SKM-1 (cell line): ENCODE data around the gene SLX1B.
"Not testable (repeated sequence)": the region's sequence is repeated elsewhere in the genome, so short reads cannot be mapped to it uniquely, and the experiment has no call there.

Experiments
- DNase-seq: peaks from one replicate; lab custom pipeline; 2025; ENCODE audit not compliant: unreplicated experiment; lab: John Stamatoyannopoulos, UW

SLX1B gene

DNA sequence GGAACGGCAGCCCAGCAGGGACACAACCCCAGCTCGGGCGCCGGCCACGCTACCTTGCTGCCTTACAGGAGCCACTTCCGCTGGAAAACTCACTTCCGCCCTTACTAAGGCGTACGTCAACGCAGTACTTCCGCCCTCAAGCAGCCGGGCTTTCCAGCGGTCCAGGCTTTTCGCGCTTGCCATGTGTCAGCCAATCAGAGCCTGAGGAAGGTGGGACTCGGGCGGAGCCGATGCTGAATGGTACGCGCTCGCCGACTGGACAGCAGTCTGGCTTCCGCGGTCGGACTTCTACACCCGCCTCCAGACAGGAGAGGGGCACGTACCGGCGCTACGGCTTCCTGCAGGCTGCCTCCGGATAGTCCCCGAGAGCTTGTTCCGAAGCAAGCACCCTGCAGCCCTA is at the start of gene SLX1B, which contains the start of gene BOLA2:
TSS of gene SLX1B (plus strand) at position 265 of the 400 bp plus-strand sequence.
TSS of gene BOLA2 (minus strand) at position 83 of the 400 bp plus-strand sequence. CDS start 98 bp downstream, outside the sequence.
- DNase-seq: not testable (repeated sequence)

DNA sequence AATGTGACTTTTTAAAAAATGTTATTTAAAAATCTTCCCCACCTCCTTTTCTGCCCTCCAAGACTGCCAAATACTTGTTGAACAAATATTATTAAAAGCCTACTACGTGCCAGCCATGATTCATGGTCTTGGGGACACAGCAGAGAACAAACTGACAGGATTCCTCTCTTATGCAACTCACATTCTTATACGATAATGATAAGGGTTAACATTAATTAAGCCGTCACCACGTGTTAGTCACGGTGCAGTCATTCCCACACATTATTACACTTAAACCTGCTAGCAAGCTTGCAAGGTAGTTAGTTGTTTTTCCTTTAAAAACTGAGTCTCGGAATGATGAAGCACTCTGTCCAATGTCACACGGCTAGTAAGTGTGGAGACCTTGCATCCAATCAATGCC is 49.1 kb upstream of the SLX1B start:
- DNase-seq: not testable (repeated sequence)

DNA sequence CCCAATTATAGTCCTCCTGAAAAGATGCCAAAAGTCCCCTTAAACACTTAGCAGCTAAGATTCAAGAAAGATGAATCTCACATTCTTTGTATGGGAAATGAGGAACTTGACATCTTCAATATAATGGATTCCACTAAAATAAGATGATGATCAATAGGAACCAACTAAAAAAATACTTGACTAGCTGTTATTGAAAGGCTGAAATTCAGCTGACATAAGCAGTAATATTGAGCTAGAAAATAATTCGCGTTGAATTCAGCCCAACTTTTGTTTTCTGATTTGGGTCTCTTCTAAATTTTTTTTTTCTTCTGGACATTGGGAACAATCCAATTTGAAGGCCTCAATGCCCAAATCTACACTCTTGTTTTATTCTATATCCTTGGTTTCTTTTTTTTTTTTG is 30.7 kb upstream of the SLX1B start:
- DNase-seq: not testable (repeated sequence)

DNA sequence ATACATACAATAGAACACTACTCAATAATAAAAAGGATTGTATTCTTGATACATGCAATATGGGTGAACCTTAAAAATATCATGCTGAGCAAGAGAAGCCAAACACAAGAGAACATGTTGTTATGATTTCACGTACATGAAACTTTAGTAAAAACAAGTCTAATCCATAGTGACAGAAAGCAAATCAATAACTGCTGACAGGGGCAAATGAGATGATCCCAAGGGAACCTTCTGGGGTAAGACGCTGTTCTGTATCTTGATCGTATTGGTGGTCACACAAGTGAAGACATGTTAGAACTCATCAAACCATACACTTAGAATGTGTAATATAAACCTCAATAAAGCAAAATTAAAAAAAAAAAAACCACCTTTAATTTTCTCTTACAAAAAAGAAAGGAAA is 28.9 kb upstream of the SLX1B start:
- not testable (repeated sequence) for DNase-seq

DNA sequence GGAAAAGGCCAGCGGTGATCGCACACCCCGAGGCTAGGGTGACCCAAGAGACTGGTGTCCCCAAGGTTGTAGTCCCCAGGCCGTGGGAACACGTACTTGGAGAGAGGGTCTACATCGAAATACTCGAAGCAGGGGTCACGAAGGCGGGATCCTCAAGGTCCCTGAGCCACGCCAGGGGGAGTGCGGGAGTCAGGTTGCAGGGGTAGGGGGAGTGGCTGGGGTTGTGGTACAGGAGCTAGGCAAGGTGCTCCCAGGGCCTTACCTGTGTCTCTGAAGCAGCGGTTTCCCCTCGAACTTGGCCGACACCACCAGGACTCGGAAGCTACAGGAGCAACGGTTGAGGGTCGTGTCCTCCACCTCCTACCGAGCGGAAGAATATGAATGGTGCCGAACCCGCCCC is 579 bp upstream of the SLX1B start:
- DNase-seq: not testable (repeated sequence)

DNA sequence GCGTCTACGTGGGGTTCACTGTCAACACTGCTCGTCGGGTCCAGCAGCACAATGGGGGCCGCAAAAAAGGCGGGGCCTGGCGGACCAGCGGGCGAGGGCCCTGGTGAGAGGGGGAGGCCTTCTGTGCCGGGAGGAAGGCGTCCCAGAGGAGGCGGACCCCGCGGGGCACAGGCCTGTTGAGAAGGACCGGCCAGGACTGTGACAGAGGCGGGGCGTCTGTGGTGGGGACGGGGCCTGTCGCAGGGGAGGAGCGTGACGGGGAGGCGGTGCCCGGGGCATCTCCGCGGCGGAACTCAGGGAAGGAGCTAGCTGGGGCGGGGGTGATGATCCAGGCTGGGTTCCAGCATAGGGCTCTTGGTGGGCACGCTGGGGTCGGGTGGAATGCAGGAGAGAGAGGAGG is 495 bp downstream of the SLX1B start:
- DNase-seq: not testable (repeated sequence)

DNA sequence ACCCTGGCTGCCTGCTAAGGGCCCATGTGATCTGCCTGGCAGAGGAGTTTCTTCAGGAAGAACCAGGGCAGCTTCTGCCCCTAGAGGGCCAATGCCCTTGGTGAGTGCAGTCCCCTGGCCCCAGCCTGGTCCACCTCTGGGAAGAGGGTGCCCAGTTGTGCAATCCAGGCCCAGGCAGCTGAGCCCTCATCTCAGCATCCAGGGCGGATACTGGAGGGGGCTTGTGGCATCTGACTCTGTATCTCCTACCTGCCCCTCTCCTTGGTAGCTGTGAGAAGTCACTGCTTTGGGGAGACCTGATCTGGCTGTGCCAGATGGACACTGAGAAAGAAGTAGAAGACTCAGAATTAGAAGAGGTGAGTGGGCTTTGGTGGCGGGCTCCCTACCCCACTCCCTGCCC is 3.3 kb downstream of the SLX1B start:
- DNase-seq: not testable (repeated sequence)

DNA sequence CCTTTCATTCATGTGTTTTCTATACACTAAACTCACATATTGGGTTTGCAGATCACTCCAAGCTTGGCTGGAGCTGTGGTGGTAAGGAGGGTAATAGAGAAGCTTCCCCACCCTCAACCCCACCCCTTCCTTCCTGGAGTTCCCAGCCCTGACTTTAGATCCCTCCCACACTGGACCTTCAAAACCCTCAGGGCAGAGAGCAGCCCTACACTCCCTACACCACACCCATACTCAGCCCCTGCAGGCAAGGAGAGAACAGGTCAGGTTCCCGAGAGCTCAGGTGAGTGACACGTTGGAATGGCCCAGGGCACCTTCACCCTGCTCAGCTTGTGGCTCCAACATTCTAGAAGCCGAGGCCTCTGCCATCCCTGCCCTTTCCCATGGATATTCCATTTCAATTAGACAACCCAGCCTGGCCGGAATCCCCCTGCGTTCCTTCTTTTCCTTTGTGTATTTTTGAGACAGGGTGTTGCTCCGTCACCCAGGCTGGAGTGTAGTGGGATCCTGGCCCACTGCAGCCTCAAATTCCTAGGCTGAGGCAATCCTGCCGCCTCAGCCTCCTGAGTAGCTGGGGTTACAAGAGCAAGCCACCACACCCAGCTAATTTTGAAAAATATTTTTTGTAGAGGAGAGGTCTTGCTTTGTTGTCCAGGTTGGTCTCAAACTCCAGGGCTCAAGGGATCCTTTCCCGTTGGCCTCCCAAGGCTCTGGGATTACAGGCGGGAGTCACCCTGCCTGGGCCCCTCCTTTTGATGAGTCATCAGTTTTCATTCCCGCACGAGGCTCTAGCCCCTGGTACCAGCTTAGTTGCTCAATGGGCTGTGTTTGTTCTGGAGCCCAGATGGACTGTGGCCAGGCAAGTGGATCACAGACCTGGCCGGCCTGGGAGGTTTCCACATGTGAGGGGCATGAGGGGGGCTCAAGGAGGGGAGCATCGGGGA is 5.6 kb downstream of the SLX1B start, which contains the start of gene SULT1A4:
TSS of gene SULT1A4 (plus strand) at position 208 of the 941 bp plus-strand sequence. CDS start 1,473 bp downstream, outside the sequence.
- DNase-seq: not testable (repeated sequence)

DNA sequence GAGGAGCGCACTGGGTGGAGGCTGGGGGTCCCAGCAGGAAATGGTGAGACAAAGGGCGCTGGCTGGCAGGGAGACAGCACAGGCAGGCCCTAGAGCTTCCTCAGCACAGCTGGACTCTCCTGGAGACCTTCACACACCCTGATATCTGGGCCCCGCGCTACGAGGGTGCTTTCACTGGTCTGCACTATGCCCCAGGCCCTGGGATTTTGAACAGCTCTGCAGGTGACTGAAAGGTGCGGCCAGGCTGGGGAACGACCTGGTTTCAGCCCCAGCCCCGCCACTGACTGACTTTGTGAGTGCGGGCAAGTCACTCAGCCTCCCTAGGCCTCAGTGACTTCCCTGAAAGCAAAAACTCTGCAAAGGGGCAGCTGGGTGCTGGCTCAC is 6.3 kb downstream of the SLX1B start:
- not testable (repeated sequence) for DNase-seq

DNA sequence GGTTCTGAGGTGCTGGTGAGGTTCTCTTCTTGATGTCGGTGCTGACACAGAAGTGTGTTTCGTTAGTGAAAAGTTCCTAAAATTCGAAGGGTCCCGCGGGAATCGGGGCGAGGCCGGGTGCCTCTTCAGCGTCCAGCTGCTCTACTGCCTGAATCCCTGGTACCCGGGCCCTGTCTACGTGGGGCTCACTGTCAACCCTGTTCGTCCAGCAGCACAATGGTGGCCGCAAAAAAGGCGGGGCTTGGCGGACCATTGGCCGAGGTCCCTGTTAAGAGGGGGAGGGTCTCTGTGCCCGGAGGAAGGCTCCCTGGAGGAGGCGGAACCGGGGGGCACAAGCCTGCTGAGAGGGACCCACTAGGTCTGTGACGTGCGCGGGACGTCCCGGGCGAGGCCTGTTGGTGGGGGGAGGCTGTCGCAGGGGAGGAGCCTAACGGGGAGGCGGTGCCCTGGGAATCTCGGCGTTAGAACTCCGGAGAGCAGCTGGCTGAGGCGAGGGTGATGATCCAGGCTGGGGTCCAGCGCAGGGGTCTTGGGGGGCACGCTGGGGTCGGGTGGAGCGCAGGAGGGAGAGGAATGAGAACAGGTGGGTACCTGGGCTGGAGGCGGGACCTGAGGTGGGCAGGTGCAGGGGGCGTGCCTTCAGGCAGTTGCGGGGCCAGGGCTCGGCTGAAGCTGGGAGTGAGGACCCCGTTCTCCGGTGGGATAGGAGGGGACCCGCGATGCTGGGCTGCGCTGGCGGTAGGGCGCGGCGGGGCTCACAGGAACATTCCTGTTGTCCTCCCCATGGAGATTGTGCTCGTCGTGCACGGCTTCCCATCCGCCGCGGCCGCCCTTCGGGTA is 11.9 kb downstream of the SLX1B start:
- not testable (repeated sequence) for DNase-seq

DNA sequence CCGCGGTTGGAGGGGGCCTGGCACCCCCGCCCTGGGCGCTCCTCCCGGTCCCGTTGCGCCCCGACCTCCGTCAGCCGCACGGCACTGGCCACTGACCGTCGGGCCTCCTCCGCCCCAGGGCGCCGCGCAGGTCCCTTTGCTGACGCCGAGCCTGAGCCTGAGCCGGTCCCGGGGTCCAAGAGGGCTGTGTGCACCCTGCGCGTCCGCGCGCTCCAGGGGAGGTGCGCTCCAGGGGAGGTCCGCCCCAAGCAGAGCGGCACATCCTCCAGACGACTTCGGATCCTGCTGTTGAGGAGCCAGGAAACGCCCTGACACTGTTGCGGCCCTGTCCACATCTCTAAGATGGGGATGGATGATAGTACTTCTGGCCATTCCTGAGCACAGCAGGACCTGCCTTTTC is 12.6 kb downstream of the SLX1B start:
- DNase-seq: not testable (repeated sequence)

DNA sequence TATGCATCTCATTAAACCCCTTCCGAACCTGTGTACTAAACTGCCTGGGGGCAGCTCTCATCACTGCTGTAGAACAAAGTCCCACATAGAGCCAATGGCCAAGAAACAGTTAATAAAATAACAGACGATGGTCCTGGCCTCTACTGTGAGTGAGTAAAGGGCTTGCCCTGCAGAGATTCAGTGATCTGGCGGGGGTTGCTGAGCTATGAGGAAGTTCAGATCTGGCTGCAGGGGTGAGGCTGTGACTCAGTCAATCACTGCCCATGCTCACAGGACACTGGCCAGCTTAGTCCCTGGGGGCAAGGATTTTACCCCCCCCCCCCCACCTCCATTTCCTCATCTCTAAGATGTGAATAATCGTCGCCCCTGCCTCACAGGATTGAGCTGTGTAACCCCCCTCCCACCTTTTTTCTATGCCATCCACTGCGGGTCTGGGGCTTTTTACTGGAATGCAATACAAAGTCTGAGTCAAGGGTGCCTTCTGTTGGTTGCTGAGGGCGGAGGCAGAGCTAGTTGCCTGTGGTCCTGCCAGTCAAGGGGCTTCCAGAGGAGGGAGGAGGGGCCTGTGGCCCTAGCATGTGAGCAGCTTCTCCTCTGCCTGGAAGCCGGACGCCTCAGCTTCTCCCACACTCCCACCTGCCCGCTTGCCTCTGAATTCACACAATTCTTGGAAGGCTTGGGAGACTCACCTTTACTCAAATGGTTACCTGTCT is 13.5 kb downstream of the SLX1B start:
- not testable (repeated sequence) for DNase-seq

DNA sequence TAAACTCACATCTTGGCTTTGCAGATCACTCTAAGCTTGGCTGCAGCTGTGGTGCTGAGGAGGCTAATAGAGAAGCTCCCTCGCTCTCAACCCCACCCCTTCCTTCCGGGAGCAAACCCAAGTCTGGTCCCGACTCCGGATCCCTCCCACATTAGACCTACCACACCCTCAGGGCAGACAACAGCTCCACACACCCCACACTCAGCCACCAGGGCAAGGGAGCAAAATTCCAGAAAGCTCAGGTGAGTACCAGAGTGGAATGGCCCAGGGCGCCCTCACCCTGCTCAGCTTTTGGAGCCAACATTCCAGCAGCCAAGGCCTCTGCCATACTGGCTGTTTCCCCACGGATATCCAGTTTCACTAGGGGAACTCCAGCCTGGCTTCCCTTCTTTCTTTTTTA is 15.3 kb downstream of the SLX1B start:
- DNase-seq: not testable (repeated sequence)

DNA sequence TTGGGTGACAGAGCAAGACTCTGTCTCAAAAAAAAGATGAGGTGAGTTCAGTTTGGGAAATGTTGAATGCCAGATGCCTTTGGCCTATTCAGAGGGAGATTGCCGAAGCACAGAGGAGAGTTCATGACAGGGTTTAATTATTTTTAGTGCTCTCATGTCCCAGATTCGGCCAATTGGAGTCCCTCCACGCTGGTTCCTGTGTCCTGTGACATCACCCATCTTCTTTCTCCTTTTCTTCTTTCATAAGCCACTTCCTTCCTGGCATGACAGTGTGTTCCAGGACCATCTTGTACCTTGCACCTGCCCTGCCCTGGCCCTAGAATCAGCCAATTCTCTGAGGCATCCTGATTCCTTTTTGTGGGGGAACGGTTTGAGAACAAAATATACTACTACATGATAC is 17.7 kb downstream of the SLX1B start:
- not testable (repeated sequence) for DNase-seq

DNA sequence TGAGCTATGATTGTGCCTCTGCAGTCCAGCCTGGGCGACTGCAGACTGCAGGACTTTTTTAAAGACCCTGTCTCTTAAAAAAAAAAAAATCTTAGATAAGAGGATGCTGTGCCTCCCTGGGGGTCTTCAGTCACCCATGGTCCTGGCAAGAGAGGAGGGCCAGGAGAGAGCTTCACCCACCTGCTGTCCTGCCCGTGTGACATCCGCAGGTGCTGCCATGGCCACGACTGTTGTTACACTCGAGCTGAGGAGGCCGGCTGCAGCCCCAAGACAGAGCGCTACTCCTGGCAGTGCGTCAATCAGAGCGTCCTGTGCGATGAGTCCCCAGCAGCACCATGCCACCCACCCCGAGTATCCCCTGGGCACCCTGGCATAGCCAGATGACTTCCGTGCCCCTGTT is 27.9 kb downstream of the SLX1B start:
- DNase-seq: not testable (repeated sequence)

DNA sequence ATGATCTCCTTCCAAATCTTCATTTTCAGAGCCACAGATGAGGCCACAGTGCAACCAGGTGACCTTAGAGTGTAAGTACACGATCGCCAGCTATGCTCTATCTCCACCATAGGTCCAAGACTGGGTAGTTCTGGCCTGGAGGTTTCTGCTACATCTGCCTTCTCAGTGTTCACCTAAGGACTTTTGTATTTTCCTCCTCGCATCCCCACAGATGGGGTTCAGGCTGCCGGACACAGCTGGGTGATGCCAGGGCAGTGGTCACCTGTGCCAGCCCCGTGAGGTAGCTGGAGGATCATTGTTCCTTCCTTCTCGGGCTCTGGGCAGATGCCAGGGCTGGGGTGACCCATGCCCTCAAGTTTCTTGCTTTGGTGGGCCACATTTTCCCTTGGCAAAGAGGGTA is 52.0 kb downstream of the SLX1B start, which contains the start of gene NPIPB12:
TSS of gene NPIPB12 (minus strand) at position 101 of the 400 bp plus-strand sequence.
- not testable (repeated sequence) for DNase-seq
